Sigmoid colon (tissue), 7 donors: ENCODE data around the gene GNPDA1. TPM values are rescaled to one million over a fixed set of nuclear protein-coding genes. Genes with fewer than 3 reads are reported as not detected.

Source experiments
- DNase-seq: peaks from one replicate; pipeline ENCODE4 v3.0.0-alpha.2; 2019
- H3K27ac ChIP-seq, 4 donors: fragments of 200-600 bp; sonication (generic); one replicate each; pipeline ENCODE4 v1.5.1; 2016 to 2019; ENCODE audit warnings: mild to moderate bottlenecking in 1 of 4
- H3K27me3 ChIP-seq, 3 donors: fragments of 200-600 bp; sonication (generic); one replicate each; pipeline ENCODE4 v1.5.1; 2019; ENCODE audit warnings: mild to moderate bottlenecking in 1 of 3
- H3K36me3 ChIP-seq, 4 donors: fragments of 200-600 bp; sonication (generic); one replicate each; pipeline ENCODE4 v1.5.1; 2016 to 2019
- H3K4me1 ChIP-seq, 4 donors: fragments of 200-600 bp; sonication (generic); one replicate each; pipeline ENCODE4 v1.5.1; 2017 to 2019
- H3K4me3 ChIP-seq, 4 donors: fragments of 200-600 bp; sonication (generic); one replicate each; pipeline ENCODE4 v1.5.1; 2017 to 2019; ENCODE audit warnings: mild to moderate bottlenecking in 2 of 4, moderate library complexity in 1 of 4
- H3K9me3 ChIP-seq, 4 donors: fragments of 200-600 bp in 3 of 4; sonication (generic) in 3 of 4; one replicate each; pipeline versions ENCODE4 v1.5.1 to v1.6.1; 2013 to 2019
- CTCF ChIP-seq, 4 experiments: fragments of 450-650 bp in 3 of 4; fragments of 200-600 bp in 1 of 4; IDR thresholded peaks; one replicate each; pipeline ENCODE4 v1.5.1; 2016 to 2019; ENCODE audit warnings: antibody characterized with exemption in 4 of 4, mild to moderate bottlenecking in 3 of 4, moderate library complexity in 2 of 4
- EP300 ChIP-seq, 4 donors: sonication (generic); formaldehyde crosslinking; IDR thresholded peaks; one replicate each; pipeline ENCODE4 v1.6.1; 2017; ENCODE audit warnings: antibody characterized with exemption in 4 of 4
- POLR2A ChIP-seq, 2 donors: fragments of 450-650 bp; IDR thresholded peaks; one replicate each; pipeline ENCODE4 v1.6.1; 2016; ENCODE audit warnings: antibody characterized with exemption in 2 of 2, mild to moderate bottlenecking in 2 of 2, moderate library complexity in 2 of 2
- POLR2AphosphoS5 ChIP-seq, 4 donors: sonication (generic); formaldehyde crosslinking; IDR thresholded peaks; one replicate each; pipeline ENCODE4 v1.6.1; 2017; ENCODE audit warnings: antibody characterized with exemption in 4 of 4
- WGBS, 2 donors: extraction: QIAGEN DNeasy Blood & Tissue Kit; methylation state at CpG; one replicate each; pipeline ENCODE4 v1.1.7; 2013; 5-methylcytosine and 5-hydroxymethylcytosine counted together
- intact Hi-C: fragments of 100-400 bp; cut with DNase I; formaldehyde crosslinking; loops from one replicate; pipeline ENCODE4 v1.15.1; 2023
- polyA plus RNA-seq, 3 donors: library from polyadenylated mRNA; stranded (reverse); fragments of 200-250 nt; gene quantifications; one replicate each; pipeline ENCODE4 v1.2.3, GENCODE V29; 2013
- total RNA-seq, 4 donors: library from RNA; depleted of rRNA; stranded (reverse); fragments of >200 nt; gene quantifications; one replicate each; pipeline ENCODE4 v1.1.0, GENCODE V29; 2016
- donor health status: healthy with polysubstance abuse.
- donor health status: Bipolar disorder and iron deficiency.
- donor health status: healthy.

The GNPDA1 gene
- total and polyA plus RNA-seq, 7 donors = 18.6 to 58.1 (median 25.4) TPM

- 0% methylated on average over 1 of the region's 1 CpG for WGBS, 2 donors
- H3K36me3 ChIP-seq = peaks cover 5 to 85% (median 34%) of the 10 kb centered on the region in 4 donors
- peaks cover 0 to 5% (median 0%) of the 10 kb centered on the region in 4 donors for H3K4me1 ChIP-seq
- no peak overlapping the region for H3K27ac ChIP-seq
- DNase-seq = no peak
- intact Hi-C loops = loop anchor here (10.0 kb wide), 1 partner anchor 555 kb away; no protein-coding TSS in a partner anchor
- TF ChIP-seq POLR2A (IDR thresholded peaks at IDR 0.05) = no peak
- TF ChIP-seq EP300 (IDR thresholded peaks at IDR 0.05) = no peak
- TF ChIP-seq POLR2AphosphoS5 (IDR thresholded peaks at IDR 0.05) = no peak
- TF ChIP-seq CTCF (IDR thresholded peaks at IDR 0.05) = no peak
- H3K27me3 ChIP-seq = no peaks in the 10 kb centered on the region
- no peaks in the 10 kb centered on the region for H3K9me3 ChIP-seq
- no peak overlapping the region for H3K4me3 ChIP-seq
These were observed 23.1 kb downstream of the GNPDA1 start for GRCh38 chr5:141989720-141990119.

DNA sequence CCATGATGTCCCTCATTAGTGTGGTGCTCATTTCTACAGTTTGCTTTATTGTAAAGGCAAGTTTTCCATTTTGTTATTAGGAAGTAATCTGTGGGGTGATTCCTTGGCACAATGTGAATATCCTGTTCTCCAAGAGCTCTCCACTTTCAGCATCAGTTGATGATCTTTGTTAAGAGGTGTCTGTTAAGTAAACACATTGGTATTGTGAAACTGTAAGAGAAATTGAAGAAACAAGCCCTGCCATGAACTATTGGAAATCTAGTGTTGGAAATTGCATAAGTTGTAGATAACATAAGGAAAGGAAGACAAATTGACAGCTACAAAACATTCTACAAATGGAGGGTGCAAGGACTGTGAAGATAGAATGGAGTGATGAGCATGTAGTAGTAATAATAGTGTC lies 26.8 kb downstream of the GNPDA1 start:
- Histone ChIP-seq H3K27ac (no peak overlapping the region), H3K36me3 (peaks cover 24 to 96% (median 40%) of the 10 kb centered on the region in 4 donors), H3K4me3 (no peak overlapping the region), H3K27me3 (no peaks in the 10 kb centered on the region), H3K4me1 (no peaks in the 10 kb centered on the region), H3K9me3 (no peaks in the 10 kb centered on the region)
- intact Hi-C loops = no loop called here
- TF ChIP-seq POLR2A (IDR thresholded peaks at IDR 0.05) = no peak
- TF ChIP-seq CTCF (IDR thresholded peaks at IDR 0.05) = no peak
- no peak for TF ChIP-seq POLR2AphosphoS5 (IDR thresholded peaks at IDR 0.05)
- no peak for TF ChIP-seq EP300 (IDR thresholded peaks at IDR 0.05)
- no peak for DNase-seq

- H3K36me3 ChIP-seq = peaks cover 43 to 100% (median 67%) of the 10 kb centered on the region in 4 donors
- H3K9me3 ChIP-seq = no peaks in the 10 kb centered on the region
- no peak for DNase-seq
- no peak overlapping the region for H3K4me3 ChIP-seq
- peaks cover 0 to 13% (median 6%) of the 10 kb centered on the region in 4 donors for H3K4me1 ChIP-seq
- TF ChIP-seq POLR2A (IDR thresholded peaks at IDR 0.05) (no peak), CTCF (IDR thresholded peaks at IDR 0.05) (no peak), POLR2AphosphoS5 (IDR thresholded peaks at IDR 0.05) (no peak), EP300 (IDR thresholded peaks at IDR 0.05) (no peak)
- intact Hi-C loops = no loop called here
- 47 to 48% methylated on average over 2 of the region's 2 CpGs for WGBS, 2 donors
- H3K27me3 ChIP-seq = no peaks in the 10 kb centered on the region
- H3K27ac ChIP-seq = no peak overlapping the region
These were observed 30.2 kb downstream of the GNPDA1 start for GRCh38 chr5:141982626-141983025.

- Histone ChIP-seq H3K4me1 (peaks cover 0 to 33% (median 16%) of the 10 kb centered on the region in 4 donors), H3K27ac (no peak overlapping the region), H3K36me3 (peaks cover 35 to 93% (median 47%) of the 10 kb centered on the region in 4 donors), H3K27me3 (no peaks in the 10 kb centered on the region), H3K9me3 (no peaks in the 10 kb centered on the region), H3K4me3 (no peak overlapping the region)
- intact Hi-C loops = no loop called here
- no peak for DNase-seq
- TF ChIP-seq POLR2A (IDR thresholded peaks at IDR 0.05) (no peak), CTCF (IDR thresholded peaks at IDR 0.05) (no peak), EP300 (IDR thresholded peaks at IDR 0.05) (no peak), POLR2AphosphoS5 (IDR thresholded peaks at IDR 0.05) (no peak)
These were observed 34.4 kb downstream of the GNPDA1 start for GRCh38 chr5:141978389-141978788.

DNA sequence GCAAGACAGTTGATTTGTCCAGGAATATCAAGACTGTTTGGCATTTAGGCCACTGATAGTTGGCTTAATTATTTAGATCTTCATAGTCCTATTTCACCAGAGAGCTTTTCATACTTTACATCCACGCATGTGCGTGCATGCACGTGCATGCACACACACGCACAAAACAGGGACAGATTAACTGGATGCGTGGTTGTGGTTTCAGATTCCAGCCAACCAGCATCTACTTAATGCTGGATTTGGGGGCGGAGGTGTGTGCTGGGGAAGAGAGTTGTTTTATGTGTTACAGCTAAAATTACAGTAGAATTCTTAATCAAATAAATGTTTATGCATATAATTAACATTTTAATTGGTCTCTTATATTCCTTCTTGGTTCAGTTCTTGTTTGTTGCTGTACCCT lies 36.7 kb downstream of the GNPDA1 start:
- DNase-seq = no peak
- Histone ChIP-seq H3K27me3 (no peaks in the 10 kb centered on the region), H3K36me3 (peaks cover 28 to 89% (median 41%) of the 10 kb centered on the region in 4 donors), H3K27ac (no peak overlapping the region), H3K4me1 (peaks cover 0 to 37% (median 17%) of the 10 kb centered on the region in 4 donors), H3K9me3 (no peaks in the 10 kb centered on the region), H3K4me3 (no peak overlapping the region)
- intact Hi-C loops = no loop called here
- WGBS, 2 donors = 96 to 98% methylated on average over 6 of the region's 6 CpGs
- no peak for TF ChIP-seq POLR2AphosphoS5 (IDR thresholded peaks at IDR 0.05)
- TF ChIP-seq POLR2A (IDR thresholded peaks at IDR 0.05) = no peak
- TF ChIP-seq EP300 (IDR thresholded peaks at IDR 0.05) = no peak
- TF ChIP-seq CTCF (IDR thresholded peaks at IDR 0.05) = no peak
